MCF 10A (cell line): ENCODE measurements around the gene SIVA1. TPM values are rescaled to one million over a fixed set of nuclear protein-coding genes. Genes with fewer than 3 reads are reported as not detected.
A peak's percentile ranks its signal among the peaks of the same experiment; 100 is the strongest.

Experiments
- Bru-seq: library from RNA; stranded (reverse); fragments of 400-500 nt; gene quantifications from one replicate; lab custom pipeline; 2021; lab: Mats Ljungman, UMichigan
- BruChase-seq, 2 experiments: library from RNA; stranded (reverse); fragments of 400-500 nt; gene quantifications; one replicate each; lab custom pipeline; 2021; lab: Mats Ljungman, UMichigan
- BruUV-seq: library from RNA; stranded (reverse); fragments of 400-500 nt; replicated peaks from 2 replicates; lab custom pipeline; 2021; lab: Mats Ljungman, UMichigan
- CTCF ChIA-PET: fragments of 300-600 bp; sonication (Branson Sonifier 250); formaldehyde crosslinking; extraction: SDS; loops from one replicate; lab custom pipeline; 2021; ENCODE audit warnings: antibody characterized with exemption, inconsistent platforms; lab: Yijun Ruan, JAX
- POLR2A ChIA-PET: fragments of 300-600, 350-650 bp; sonication (Branson Sonifier 250); formaldehyde crosslinking; extraction: SDS; loops from one replicate; lab custom pipeline; 2020; ENCODE audit warnings: antibody characterized with exemption, inconsistent platforms; lab: Yijun Ruan, JAX
- DNase-seq: peaks from one replicate; pipeline ENCODE4 v3.0.0-alpha.2; 2018; ENCODE audit not compliant: unreplicated experiment
- H3K27ac Mint-ChIP-seq: one replicate; pipeline ENCODE4 v1.8.0; 2022; ENCODE audit warnings: mild to moderate bottlenecking, low read depth, mixed read lengths; ENCODE audit not compliant: unreplicated experiment
- H3K27me3 Mint-ChIP-seq: one replicate; pipeline ENCODE4 v1.8.0; 2022; ENCODE audit warnings: mixed read lengths; ENCODE audit not compliant: insufficient read depth, unreplicated experiment
- H3K36me3 Mint-ChIP-seq: one replicate; pipeline ENCODE4 v1.8.0; 2022; ENCODE audit warnings: mild to moderate bottlenecking, moderate library complexity, mixed read lengths; ENCODE audit not compliant: insufficient read depth, unreplicated experiment
- H3K4me1 Mint-ChIP-seq: one replicate; pipeline ENCODE4 v1.8.0; 2022; ENCODE audit warnings: mixed read lengths; ENCODE audit not compliant: insufficient read depth, unreplicated experiment
- H3K4me3 Mint-ChIP-seq: one replicate; pipeline ENCODE4 v1.8.0; 2022; ENCODE audit warnings: mild to moderate bottlenecking, moderate library complexity, mixed read lengths; ENCODE audit not compliant: unreplicated experiment
- H3K9me3 Mint-ChIP-seq: one replicate; pipeline ENCODE4 v1.8.0; 2022; ENCODE audit warnings: mixed read lengths; ENCODE audit not compliant: unreplicated experiment
- intact Hi-C: fragments of 100-400 bp; cut with micrococcal nuclease; formaldehyde crosslinking; loops from 2 replicates; pipeline ENCODE4 v1.14.1; 2022
- long read RNA-seq: library from polyadenylated mRNA; stranded (forward); transcript quantifications from one replicate; pipeline ENCODE4 v2.0.0, GENCODE V29; 2022
- total RNA-seq: library from RNA; stranded (reverse); gene quantifications from 2 replicates; pipeline ENCODE4 v1.2.3, GENCODE V29; 2022
- TF ChIP-seq, protein P1 (sequence below): fragments of 200-600 bp; IDR thresholded peaks from one replicate; pipeline ENCODE4 v1.8.0; 2022; ENCODE audit warnings: antibody characterized with exemption, mild to moderate bottlenecking; ENCODE audit not compliant: unreplicated experiment

SIVA1 gene, protein sequence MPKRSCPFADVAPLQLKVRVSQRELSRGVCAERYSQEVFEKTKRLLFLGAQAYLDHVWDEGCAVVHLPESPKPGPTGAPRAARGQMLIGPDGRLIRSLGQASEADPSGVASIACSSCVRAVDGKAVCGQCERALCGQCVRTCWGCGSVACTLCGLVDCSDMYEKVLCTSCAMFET
- total RNA-seq (63.3 and 72.7 TPM in 2 replicates), Bru-seq, nascent RNA (percentile 68 among the genes with signal in this experiment), BruChase-seq, experiment 1, labeled RNA remaining after a 6-hour chase (percentile 77 among the genes with signal in this experiment), BruChase-seq, experiment 2, labeled RNA remaining after a 2-hour chase (percentile 72 among the genes with signal in this experiment)
- long read RNA-seq, transcript SIVA1-201 (4 exons, 802 nt) = major isoform, 113 of 127 reads
- long read RNA-seq, transcript SIVA1-203 (3 exons, 1,244 nt) = minor isoform, 9 of 127 reads
- long read RNA-seq, partial matches to known transcripts = 1 of 127 reads
- long read RNA-seq, other reads (novel, unspliced or antisense) = 4 of 127 reads

DNA sequence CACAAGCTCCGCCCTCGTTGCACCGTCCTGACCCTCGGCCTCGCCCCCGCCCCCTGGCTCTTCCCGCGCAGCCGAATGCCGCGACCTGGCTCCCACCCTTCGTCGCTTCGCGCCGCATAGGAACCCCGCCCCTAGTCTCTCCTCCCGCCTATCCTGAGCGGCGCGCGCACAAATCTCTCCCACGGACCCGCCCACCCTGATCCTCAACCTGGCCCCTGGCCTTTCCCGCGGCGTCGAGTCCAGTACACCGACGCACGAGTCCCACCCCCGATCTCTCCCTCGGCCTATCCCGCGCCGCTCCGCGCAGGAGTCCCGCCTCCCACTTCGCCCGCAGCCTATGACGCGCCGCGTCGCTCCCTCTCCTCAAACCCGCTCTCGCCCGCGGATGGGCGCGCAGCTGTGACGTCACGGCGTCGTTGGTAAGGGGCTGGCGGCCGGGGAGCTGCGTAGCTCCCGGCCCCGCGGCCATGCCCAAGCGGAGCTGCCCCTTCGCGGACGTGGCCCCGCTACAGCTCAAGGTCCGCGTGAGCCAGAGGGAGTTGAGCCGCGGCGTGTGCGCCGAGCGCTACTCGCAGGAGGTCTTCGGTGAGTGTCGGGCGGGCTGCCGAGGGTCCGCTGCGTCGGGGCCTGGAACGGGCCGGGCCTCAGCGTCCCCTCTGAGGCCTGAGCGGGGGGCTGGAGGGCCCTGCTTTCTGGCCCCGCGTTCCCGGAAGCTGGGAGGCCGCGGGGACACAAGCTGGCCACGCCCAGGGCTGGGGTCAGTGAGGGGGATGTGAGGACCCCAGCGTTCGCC is at the start of gene SIVA1:
SIVA1 (plus strand) TSS at position 413 of the 793 bp plus-strand sequence; CDS start at position 468, 55 bp downstream.
- H3K4me1 Mint-ChIP-seq = peaks cover 28% of the 10 kb centered on the region
- H3K4me3 Mint-ChIP-seq = peak within 1 kb of the TSS; percentile 92
- no TSS peak for BruUV-seq
- H3K27ac Mint-ChIP-seq = peak within 1 kb of the TSS; percentile 92
- no peaks in the 10 kb centered on the region for H3K9me3 Mint-ChIP-seq
- peak; percentile 99 for DNase-seq
- ChIA-PET CTCF (interaction anchor here (0.6 to 6.9 kb wide), 6 partner anchors 15 to 528 kb away, joined by 3 to 85 read pairs (median 4); partner anchors contain the start of gene ADSS1), POLR2A (interaction anchor here (0.6 to 2.4 kb wide), 25 partner anchors 10 to 948 kb away, joined by 3 to 13 read pairs (median 4); partner anchors contain the start of genes ADSS1, AKT1 and JAG2)
- no peaks in the 10 kb centered on the region for H3K27me3 Mint-ChIP-seq
- TF ChIP-seq, protein P1, sequence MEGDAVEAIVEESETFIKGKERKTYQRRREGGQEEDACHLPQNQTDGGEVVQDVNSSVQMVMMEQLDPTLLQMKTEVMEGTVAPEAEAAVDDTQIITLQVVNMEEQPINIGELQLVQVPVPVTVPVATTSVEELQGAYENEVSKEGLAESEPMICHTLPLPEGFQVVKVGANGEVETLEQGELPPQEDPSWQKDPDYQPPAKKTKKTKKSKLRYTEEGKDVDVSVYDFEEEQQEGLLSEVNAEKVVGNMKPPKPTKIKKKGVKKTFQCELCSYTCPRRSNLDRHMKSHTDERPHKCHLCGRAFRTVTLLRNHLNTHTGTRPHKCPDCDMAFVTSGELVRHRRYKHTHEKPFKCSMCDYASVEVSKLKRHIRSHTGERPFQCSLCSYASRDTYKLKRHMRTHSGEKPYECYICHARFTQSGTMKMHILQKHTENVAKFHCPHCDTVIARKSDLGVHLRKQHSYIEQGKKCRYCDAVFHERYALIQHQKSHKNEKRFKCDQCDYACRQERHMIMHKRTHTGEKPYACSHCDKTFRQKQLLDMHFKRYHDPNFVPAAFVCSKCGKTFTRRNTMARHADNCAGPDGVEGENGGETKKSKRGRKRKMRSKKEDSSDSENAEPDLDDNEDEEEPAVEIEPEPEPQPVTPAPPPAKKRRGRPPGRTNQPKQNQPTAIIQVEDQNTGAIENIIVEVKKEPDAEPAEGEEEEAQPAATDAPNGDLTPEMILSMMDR = no peak
- H3K36me3 Mint-ChIP-seq = peaks cover 18% of the 10 kb centered on the region
- intact Hi-C loops = loop anchor here (2.0 kb wide), 1 partner anchor 20 kb away; no protein-coding TSS in a partner anchor

DNA sequence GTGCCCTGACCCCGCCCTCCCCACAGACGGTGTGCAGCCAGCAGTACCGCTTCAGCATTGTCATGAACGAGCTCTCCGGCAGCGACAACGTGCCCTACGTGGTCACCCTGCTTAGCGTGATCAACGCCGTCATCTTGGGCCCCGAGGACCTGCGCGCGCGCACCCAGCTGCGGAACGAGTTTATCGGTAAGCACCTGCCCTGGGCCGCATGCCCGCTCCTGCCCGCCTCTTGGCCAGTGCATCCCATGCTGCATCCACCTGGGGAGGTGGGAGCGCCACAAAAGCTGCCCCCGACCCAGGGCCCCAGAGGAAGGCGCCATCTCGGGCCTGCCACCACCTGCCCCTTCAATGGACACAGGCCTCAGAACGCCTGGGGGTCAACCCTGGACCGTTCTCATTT is 49.7 kb upstream of the SIVA1 start:
- peaks cover 50% of the 10 kb centered on the region for H3K36me3 Mint-ChIP-seq
- intact Hi-C loops = no loop called here
- H3K9me3 Mint-ChIP-seq = no peaks in the 10 kb centered on the region
- DNase-seq = no peak
- no peak overlapping the region for H3K4me3 Mint-ChIP-seq
- no peaks in the 10 kb centered on the region for H3K4me1 Mint-ChIP-seq
- TF ChIP-seq, protein P1 = no peak
- CTCF ChIA-PET = interaction anchor here (1.2 kb wide), 1 partner anchor 13 kb away, joined by 6 read pairs; no protein-coding TSS in a partner anchor
- no peaks in the 10 kb centered on the region for H3K27me3 Mint-ChIP-seq
- POLR2A ChIA-PET = interaction anchor here (0.8 to 1.3 kb wide), 2 partner anchors 13 to 15 kb away, joined by 3 to 6 read pairs; no protein-coding TSS in a partner anchor
- BruUV-seq = no TSS peak
- H3K27ac Mint-ChIP-seq = no peak overlapping the region

DNA sequence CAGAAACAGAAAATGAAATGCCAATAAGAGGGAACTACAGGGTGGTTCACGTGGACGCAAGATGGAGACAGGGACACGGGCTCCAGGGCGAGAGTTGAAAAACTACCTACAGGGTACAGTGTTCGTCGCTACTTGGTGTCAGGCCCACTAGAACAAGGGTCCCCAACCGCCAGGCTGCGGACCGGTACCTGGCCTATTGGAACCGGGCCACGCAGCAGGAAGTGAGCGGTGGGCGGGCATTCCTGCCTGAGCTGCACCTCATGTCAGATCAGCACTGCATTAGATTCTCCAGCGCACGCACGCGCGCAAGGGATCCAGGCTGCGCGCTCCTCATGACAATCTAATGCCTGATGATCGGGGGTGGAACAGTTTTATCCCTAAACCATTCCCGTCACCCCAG is 48.7 kb upstream of the SIVA1 start:
- ChIA-PET CTCF (no interaction called here), POLR2A (no interaction called here)
- TF ChIP-seq, protein P1 = no peak
- intact Hi-C loops = no loop called here
- Mint-ChIP-seq H3K36me3 (peaks cover 44% of the 10 kb centered on the region), H3K27ac (no peak overlapping the region), H3K4me1 (peaks cover 6% of the 10 kb centered on the region), H3K27me3 (no peaks in the 10 kb centered on the region), H3K4me3 (no peak overlapping the region), H3K9me3 (no peaks in the 10 kb centered on the region)
- no TSS peak for BruUV-seq
- DNase-seq = no peak
